ENCODE results near the gene CAMK4. TPM values are rescaled to one million over a fixed set of nuclear protein-coding genes. Genes with fewer than 3 reads are reported as not detected.
A peak's percentile ranks its signal among the peaks of the same experiment; 100 is the strongest.

The CAMK4 gene
- total RNA-seq, 2 donors from 2014 or later = 1.8 to 3.1 TPM

- ATAC-seq (no peak), DNase-seq (no peak)
- intact Hi-C loops (cut with DNase I, micrococcal nuclease) = no loop called here
Observed at GRCh38 chr5:111498346-111498745, 274.2 kb downstream of the CAMK4 start.

- ATAC-seq = no peak
- no peak for DNase-seq
- intact Hi-C loops (cut with DNase I, micrococcal nuclease) = no loop called here
Observed at GRCh38 chr5:111502956-111503355, 278.8 kb downstream of the CAMK4 start.

DNA sequence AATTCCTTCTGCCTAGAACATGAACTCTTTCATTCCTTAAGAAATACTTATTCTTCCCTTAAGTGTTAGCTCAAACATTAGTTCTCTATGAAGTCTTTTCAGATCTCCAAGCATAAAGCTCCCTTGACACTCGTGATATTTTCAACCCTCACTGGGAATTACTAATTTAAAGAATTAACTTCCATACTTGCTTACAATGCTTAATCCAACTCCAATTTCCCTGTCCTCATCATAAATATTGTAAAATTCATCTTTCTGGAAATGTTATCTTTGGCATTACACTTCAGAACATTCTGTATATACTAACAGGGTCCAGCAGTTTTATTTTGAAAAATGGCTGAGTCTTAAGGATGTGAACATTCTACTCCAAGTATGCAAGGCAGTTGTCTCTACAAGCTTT lies 280.9 kb downstream of the CAMK4 start:
- ATAC-seq (no peak), DNase-seq (no peak)
- intact Hi-C loops (cut with DNase I, micrococcal nuclease) = no loop called here

DNA sequence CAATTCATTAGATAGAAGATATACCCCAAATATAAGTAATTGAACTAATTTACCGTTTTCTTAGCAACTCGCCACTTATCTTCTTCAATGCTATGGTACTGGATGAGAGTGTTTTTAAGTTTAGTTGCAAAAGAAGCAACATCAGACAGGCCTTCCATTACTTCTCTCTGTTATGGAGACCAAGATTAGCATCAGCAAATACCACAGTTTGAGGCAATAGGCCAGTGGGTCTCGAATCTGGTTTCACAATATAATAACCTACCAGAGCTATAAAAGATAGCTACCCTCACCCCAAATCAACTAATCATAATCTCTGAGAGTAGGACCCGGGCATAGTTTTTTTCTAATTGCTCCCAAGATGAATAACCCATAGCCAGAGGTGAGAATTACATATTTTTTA lies 283.1 kb downstream of the CAMK4 start:
- ATAC-seq (no peak), DNase-seq (no peak)
- intact Hi-C loops (cut with DNase I, micrococcal nuclease) = no loop called here

- intact Hi-C loops (cut with DNase I, micrococcal nuclease) = no loop called here
- no peak for DNase-seq
- ATAC-seq = no peak
Observed at GRCh38 chr5:111509119-111509518, 284.9 kb downstream of the CAMK4 start.

DNA sequence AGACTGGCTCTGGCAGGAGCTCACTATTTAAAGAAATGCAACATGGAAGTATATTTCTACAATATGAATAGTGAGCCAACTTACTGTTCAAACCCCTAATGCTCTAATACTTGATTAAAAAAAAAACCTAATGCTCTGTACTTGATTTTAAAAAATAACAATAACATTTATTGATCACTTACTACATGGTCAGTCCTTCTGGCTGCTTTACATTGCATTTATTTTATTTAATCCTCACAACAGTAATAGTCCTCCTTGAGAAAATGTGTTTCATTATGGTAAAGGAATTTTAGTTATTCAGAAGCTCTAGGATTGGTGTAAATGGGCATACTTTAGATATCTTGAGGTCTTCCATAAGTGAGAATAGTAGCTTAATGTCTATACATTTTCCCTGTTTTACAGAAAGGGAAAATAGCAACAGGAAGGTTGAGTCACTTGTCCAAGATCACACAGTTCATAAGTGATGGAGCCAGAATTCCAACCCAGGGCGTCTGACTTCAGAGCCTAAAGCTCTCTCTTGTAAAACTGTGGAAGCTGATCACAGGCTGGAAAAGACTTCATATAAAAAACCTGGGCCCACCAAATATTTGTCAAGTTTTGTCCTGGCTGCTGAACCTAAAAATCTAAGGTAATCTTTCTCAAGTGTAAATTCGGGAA lies 287.1 kb downstream of the CAMK4 start:
- DNase-seq (no peak), ATAC-seq (no peak)
- intact Hi-C loops (cut with DNase I, micrococcal nuclease) = no loop called here

- peak; percentile 25 for ATAC-seq
- intact Hi-C loops (cut with DNase I, micrococcal nuclease) = no loop called here
- DNase-seq = peak in 1 of 2 donors; percentile 36
Observed at GRCh38 chr5:111511831-111512374, 287.7 kb downstream of the CAMK4 start.

GRCh38 chr5:111512375-111513130 lies 288.4 kb downstream of the CAMK4 start, which contains the start of gene STARD4:
Gene STARD4 (minus strand): TSS chr5:111512535. CDS start chr5:111507433, 5,102 bp downstream.
- intact Hi-C loops (cut with DNase I, micrococcal nuclease) = no loop called here
- DNase-seq (peak; percentile 94 to 96), ATAC-seq (peak; percentile 95)

GRCh38 chr5:111513131-111513520 lies 288.9 kb downstream of the CAMK4 start:
- ATAC-seq (no peak), DNase-seq (no peak)
- intact Hi-C loops (cut with DNase I, micrococcal nuclease) = no loop called here

DNA sequence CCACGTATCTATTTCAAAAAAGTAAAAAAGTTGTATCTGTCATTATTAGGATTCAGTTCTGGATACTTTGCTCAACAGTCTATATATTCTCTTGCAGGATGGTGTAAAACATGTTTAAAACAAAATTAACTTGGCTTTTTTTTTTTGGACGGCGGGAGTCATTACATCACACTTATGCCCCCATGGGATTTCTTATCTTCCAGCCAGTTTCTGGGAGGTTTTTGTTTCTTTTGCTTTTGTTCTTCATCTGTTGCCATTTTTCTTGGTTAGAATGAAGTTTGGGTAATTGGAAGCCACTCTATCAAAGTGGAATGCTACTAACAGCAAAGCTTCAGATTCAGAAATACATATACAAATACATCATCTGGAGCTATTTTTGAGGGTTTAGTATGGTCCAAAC lies 289.9 kb downstream of the CAMK4 start:
- DNase-seq (no peak), ATAC-seq (no peak)
- intact Hi-C loops (cut with DNase I, micrococcal nuclease) = no loop called here

DNA sequence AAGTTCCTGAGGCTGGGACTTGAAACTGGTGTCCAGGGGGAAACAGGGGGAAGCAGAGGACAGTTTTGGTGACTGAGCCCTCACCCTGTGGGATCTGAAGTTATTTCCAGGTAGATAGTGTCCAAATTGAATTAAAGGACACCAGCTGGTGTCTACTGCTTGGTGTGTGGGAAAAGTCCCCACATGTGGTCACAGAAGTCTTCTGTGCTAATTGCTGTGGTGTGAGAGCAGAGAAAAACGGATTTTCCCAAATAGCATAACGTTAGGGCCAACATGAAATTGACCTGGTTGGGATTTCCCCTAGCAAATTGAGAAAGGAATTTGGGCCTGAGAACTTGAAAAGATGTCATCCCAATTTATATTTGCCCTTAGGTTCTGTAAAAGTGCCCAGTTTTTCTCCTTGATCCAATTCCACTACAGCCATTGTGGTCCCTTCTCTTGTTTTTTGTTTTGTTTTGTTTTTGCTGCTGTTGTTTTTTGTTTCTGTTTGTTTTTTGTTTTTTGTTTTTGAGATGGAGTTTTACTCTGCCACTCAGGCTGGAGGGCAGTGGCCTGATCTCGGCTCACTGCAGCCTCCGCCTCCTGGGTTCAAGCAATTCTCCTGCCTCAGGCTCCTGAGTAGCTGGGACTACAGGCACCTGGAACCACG lies 293.8 kb downstream of the CAMK4 start:
- intact Hi-C loops (cut with DNase I, micrococcal nuclease) = no loop called here
- ATAC-seq = no peak
- no peak for DNase-seq

GRCh38 chr5:111518777-111519176 lies 294.6 kb downstream of the CAMK4 start:
- ATAC-seq (no peak), DNase-seq (no peak)
- intact Hi-C loops (cut with DNase I, micrococcal nuclease) = no loop called here

DNA sequence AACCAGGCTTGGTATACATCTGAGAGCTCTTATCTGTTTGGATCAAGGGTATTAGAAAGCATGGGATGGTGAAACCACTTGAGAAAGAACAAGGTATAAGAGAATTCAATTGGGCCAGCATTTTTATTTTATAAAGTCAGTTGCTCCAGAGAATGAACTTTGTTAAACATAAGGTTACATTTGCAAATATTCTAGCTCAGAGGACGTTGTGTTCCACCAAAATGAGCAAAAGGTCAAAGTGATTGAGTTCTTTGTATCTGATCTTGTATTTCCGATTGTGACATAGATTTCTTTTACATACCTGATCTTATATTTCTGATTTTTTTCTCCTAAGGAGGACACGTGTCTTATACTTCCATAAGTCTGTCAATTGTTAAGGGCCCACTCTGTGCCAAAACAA lies 296.7 kb downstream of the CAMK4 start:
- no peak for ATAC-seq

DNA sequence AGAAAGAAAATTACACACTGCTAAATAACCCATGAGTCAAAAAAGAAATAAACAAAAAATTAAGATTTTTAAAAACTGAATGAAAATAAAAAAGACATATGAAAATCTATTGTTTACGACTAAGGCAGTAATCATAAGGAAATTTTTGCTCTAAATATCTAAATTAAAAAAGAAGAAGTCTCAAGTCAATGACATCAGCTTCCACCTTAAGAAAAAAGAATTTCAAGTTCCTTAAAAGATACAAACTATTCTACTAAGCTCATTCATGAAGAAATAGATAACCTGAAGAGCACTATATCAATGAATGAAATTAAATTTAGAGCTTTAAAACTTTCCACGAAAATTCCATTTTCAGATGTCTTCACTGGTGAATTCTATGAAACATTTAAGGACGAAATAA lies 303.9 kb downstream of the CAMK4 start:
- intact Hi-C loops (cut with DNase I, micrococcal nuclease) = no loop called here
- DNase-seq (no peak), ATAC-seq (no peak)

More for the DNA sequence above, 296.7 kb downstream of the CAMK4 start:
- intact Hi-C loops (cut with DNase I, micrococcal nuclease) = no loop called here
- no peak for DNase-seq

GRCh38 chr5:111530298-111530740 lies 306.1 kb downstream of the CAMK4 start:
- peak; percentile 84 for ATAC-seq
- intact Hi-C loops (cut with DNase I, micrococcal nuclease) = no loop called here
- peak; percentile 58 to 76 for DNase-seq

DNA sequence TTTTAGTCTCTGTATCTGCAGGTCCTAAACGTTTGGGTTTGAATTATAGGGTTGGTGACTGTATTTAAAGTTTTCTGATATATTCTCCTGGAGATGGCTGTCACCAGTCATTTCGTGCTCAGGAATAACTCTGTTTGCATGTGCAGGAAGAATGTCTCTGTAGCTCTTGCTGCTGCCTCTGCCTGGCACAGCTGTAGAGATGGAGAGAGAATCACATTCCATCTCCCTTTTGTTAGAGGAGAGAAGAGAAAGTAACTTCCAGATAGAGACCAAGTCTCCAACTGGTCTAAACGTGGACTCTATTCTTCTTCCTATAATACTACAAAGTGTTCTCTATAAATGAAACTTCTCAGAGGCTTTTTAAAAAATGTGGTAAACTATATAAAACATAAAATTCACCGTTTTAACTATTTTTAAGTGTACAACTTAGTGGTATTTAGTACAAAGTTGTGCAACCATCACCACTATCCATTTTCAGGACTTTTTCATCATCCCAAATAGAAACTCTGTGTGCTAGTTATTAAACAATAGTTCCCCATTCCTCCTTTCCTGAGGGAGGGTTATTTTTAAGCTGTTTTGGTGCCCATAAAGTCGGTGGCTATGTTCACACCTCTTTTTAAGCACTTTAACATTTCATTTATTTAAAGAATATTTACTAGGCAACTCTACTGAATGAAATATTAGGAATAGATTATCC lies 308.9 kb downstream of the CAMK4 start:
- ATAC-seq (no peak), DNase-seq (no peak)
- intact Hi-C loops (cut with DNase I, micrococcal nuclease) = no loop called here

GRCh38 chr5:111535879-111536549 lies 311.8 kb downstream of the CAMK4 start:
- DNase-seq (no peak), ATAC-seq (no peak)
- intact Hi-C loops (cut with DNase I, micrococcal nuclease) = no loop called here

DNA sequence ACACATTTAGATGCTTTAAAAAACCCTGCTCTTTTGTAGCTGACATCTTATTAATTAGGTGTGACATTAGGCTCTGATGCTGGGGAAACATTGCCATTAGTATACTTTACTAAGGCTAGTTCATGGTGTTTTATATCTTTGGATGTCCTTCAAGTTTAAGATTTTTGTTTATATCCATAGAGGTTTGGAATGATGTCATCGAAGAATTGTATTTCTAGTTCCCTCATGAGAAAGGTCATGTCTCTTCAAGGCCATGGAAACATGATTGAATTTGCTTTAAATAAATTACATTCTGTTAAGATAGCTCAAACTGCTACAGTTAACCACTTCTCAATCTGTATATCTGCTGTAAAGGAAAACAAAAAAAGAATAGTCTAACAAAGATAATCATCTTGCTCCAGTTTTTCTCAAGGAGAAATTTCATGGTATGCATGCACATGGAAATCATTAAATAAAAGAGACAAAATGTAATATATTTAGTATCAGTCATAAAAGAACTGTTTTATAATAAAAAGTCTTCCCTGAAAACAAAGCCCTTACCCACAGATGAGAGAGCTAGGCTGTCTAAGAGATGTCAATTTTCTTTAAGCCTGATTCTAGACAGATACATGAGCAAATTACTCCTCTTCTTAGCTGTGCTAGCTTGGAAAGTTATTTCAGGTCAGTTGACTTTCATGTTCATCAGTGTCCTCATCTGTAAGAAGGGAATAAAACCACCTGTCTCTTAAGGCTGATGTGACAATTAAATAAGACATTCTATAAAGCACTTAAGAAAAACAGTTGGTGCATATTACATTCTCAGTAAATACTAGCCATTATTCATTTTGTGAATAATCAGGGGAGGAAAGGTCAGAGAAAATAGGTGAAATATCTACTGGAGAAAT lies 313.2 kb downstream of the CAMK4 start:
- intact Hi-C loops (cut with DNase I, micrococcal nuclease) = no loop called here

More for the DNA sequence above, 313.2 kb downstream of the CAMK4 start:
- ATAC-seq (no peak), DNase-seq (no peak)
